ENCODE results near the gene GPRIN3.

The GPRIN3 gene

DNA sequence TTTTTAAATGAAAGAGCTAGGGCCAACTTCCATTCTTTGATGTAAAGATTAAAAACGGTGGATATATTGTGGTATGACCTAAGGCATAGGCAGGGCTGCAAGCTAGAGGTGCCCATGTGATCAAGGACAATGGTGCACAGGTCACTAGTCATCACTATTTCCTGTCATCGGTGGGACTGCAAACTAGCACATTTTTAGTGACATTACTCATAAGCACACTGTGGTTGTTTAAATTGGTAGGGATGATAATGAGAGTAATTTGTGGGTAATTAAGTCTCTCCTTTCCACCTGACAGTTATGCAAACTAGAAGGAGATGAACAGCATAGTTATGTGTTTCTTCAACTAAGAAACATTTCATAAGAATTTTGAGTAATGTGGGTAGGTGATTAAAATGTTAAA lies 85.4 kb downstream of the GPRIN3 start:
- no peak for DNase-seq (ENCODE audit: low read depth in 1 of 2, low spot score in 1 of 2)
- TF ChIP-seq, protein P1, sequence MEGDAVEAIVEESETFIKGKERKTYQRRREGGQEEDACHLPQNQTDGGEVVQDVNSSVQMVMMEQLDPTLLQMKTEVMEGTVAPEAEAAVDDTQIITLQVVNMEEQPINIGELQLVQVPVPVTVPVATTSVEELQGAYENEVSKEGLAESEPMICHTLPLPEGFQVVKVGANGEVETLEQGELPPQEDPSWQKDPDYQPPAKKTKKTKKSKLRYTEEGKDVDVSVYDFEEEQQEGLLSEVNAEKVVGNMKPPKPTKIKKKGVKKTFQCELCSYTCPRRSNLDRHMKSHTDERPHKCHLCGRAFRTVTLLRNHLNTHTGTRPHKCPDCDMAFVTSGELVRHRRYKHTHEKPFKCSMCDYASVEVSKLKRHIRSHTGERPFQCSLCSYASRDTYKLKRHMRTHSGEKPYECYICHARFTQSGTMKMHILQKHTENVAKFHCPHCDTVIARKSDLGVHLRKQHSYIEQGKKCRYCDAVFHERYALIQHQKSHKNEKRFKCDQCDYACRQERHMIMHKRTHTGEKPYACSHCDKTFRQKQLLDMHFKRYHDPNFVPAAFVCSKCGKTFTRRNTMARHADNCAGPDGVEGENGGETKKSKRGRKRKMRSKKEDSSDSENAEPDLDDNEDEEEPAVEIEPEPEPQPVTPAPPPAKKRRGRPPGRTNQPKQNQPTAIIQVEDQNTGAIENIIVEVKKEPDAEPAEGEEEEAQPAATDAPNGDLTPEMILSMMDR (IDR thresholded peaks at IDR 0.05; ENCODE audit: insufficient read depth, low read length), result no peak
- no peak for TF ChIP-seq SPI1 (IDR thresholded peaks at IDR 0.05; ENCODE audit: borderline replicate concordance, low read depth)
- no peak for TF ChIP-seq GABPA (IDR thresholded peaks at IDR 0.05; ENCODE audit: low read depth)
- TF ChIP-seq POLR2AphosphoS5 (IDR thresholded peaks at IDR 0.05; ENCODE audit: low read depth), result no peak
- TF ChIP-seq, protein P2, sequence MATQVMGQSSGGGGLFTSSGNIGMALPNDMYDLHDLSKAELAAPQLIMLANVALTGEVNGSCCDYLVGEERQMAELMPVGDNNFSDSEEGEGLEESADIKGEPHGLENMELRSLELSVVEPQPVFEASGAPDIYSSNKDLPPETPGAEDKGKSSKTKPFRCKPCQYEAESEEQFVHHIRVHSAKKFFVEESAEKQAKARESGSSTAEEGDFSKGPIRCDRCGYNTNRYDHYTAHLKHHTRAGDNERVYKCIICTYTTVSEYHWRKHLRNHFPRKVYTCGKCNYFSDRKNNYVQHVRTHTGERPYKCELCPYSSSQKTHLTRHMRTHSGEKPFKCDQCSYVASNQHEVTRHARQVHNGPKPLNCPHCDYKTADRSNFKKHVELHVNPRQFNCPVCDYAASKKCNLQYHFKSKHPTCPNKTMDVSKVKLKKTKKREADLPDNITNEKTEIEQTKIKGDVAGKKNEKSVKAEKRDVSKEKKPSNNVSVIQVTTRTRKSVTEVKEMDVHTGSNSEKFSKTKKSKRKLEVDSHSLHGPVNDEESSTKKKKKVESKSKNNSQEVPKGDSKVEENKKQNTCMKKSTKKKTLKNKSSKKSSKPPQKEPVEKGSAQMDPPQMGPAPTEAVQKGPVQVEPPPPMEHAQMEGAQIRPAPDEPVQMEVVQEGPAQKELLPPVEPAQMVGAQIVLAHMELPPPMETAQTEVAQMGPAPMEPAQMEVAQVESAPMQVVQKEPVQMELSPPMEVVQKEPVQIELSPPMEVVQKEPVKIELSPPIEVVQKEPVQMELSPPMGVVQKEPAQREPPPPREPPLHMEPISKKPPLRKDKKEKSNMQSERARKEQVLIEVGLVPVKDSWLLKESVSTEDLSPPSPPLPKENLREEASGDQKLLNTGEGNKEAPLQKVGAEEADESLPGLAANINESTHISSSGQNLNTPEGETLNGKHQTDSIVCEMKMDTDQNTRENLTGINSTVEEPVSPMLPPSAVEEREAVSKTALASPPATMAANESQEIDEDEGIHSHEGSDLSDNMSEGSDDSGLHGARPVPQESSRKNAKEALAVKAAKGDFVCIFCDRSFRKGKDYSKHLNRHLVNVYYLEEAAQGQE (IDR thresholded peaks at IDR 0.05; ENCODE audit: insufficient replicate concordance, low read depth), result no peak

DNA sequence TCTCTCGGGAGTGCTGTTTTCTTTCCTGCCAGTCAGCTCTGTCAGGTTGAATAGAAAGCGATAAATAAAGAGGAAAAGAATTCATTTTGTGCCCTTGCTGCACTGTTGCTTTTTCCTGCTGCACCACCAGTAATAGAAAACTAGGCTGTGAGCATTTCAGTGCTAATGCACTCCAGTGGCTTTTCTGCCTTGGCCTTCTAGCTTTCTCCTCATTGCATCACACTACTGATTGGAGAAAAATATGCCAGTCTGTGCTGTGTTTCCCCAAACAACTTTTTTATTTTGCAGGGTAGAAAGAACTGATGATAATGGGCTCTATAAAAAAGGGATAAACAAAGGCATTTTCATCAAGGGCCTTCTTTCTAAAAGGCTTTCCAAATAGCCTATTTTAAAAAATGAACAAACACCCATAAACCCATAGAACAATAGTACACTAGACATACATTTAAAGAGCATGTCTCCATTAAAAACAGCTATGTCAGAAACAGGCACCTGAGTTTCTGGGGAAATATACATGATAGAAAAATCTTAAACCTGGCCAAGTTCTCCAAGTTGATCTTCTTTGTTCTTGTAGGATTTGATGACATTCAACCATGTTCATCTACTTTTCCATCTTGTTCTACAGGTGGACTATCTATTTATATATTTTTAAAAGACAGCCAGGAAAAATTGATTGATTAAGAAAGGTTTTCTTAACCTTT lies 86.3 kb downstream of the GPRIN3 start:
- Histone ChIP-seq H3K27me3 (ENCODE audit: insufficient read depth, poor library complexity, severe bottlenecking) (no peaks in the 10 kb centered on the region), H3K27ac (replicated peaks) (no peak overlapping the region), H3K4me3 (replicated peaks; ENCODE audit: insufficient read depth, low read length) (no peak overlapping the region)
- TF ChIP-seq, protein P2 (IDR thresholded peaks at IDR 0.05; ENCODE audit: insufficient replicate concordance, low read depth), result no peak
- TF ChIP-seq POLR2AphosphoS5 (IDR thresholded peaks at IDR 0.05; ENCODE audit: low read depth) (no peak), SPI1 (IDR thresholded peaks at IDR 0.05; ENCODE audit: borderline replicate concordance, low read depth) (no peak), GABPA (IDR thresholded peaks at IDR 0.05; ENCODE audit: low read depth) (no peak)
- TF ChIP-seq, protein P1 (IDR thresholded peaks at IDR 0.05; ENCODE audit: insufficient read depth, low read length), result no peak
- DNase-seq (ENCODE audit: low read depth in 1 of 2, low spot score in 1 of 2), result no peak

More for the DNA sequence above, 85.4 kb downstream of the GPRIN3 start:
- no peak overlapping the region for H3K27ac ChIP-seq (replicated peaks)
- H3K4me3 ChIP-seq (replicated peaks; ENCODE audit: insufficient read depth, low read length), result no peak overlapping the region
- no peaks in the 10 kb centered on the region for H3K27me3 ChIP-seq (ENCODE audit: insufficient read depth, poor library complexity, severe bottlenecking)

DNA sequence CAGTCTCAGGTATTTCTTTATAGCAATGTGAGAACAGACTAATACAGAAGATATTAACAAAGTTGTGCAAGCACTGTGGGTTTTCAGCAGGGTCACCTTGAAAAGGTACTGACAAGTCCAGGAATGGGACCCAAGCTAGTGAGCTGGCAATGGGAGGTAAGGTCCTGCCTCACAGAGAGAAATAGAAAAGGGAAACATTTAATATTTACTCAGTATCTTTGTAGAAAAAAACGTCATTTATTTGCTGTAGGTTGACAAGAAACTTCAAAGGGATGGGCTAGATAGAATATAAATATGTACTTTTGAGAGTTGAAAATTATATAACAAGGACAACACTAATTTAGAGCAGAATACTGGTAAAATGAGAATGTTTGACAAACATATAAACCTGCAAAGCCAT lies 89.0 kb downstream of the GPRIN3 start:
- Histone ChIP-seq H3K4me3 (replicated peaks; ENCODE audit: insufficient read depth, low read length) (no peak overlapping the region), H3K27ac (replicated peaks) (no peak overlapping the region), H3K27me3 (ENCODE audit: insufficient read depth, poor library complexity, severe bottlenecking) (no peaks in the 10 kb centered on the region)
- no peak for DNase-seq (ENCODE audit: low read depth in 1 of 2, low spot score in 1 of 2)
- TF ChIP-seq, protein P2 (IDR thresholded peaks at IDR 0.05; ENCODE audit: insufficient replicate concordance, low read depth), result no peak
- TF ChIP-seq POLR2AphosphoS5 (IDR thresholded peaks at IDR 0.05; ENCODE audit: low read depth), result no peak

Measured in HL-60 (cell line).